ENCODE data around the gene CCRL2.

DNA sequence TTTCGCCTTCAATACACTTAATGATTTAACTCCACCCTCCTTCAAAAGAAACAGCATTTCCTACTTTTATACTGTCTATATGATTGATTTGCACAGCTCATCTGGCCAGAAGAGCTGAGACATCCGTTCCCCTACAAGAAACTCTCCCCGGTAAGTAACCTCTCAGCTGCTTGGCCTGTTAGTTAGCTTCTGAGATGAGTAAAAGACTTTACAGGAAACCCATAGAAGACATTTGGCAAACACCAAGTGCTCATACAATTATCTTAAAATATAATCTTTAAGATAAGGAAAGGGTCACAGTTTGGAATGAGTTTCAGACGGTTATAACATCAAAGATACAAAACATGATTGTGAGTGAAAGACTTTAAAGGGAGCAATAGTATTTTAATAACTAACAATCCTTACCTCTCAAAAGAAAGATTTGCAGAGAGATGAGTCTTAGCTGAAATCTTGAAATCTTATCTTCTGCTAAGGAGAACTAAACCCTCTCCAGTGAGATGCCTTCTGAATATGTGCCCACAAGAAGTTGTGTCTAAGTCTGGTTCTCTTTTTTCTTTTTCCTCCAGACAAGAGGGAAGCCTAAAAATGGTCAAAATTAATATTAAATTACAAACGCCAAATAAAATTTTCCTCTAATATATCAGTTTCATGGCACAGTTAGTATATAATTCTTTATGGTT is 36.1 kb upstream of the CCRL2 start, which contains the start of gene CCR5:
- no peak for TF ChIP-seq EZH2 (IDR thresholded peaks at IDR 0.05; ENCODE audit: low read length, missing control alignments)
- TF ChIP-seq, protein P1, sequence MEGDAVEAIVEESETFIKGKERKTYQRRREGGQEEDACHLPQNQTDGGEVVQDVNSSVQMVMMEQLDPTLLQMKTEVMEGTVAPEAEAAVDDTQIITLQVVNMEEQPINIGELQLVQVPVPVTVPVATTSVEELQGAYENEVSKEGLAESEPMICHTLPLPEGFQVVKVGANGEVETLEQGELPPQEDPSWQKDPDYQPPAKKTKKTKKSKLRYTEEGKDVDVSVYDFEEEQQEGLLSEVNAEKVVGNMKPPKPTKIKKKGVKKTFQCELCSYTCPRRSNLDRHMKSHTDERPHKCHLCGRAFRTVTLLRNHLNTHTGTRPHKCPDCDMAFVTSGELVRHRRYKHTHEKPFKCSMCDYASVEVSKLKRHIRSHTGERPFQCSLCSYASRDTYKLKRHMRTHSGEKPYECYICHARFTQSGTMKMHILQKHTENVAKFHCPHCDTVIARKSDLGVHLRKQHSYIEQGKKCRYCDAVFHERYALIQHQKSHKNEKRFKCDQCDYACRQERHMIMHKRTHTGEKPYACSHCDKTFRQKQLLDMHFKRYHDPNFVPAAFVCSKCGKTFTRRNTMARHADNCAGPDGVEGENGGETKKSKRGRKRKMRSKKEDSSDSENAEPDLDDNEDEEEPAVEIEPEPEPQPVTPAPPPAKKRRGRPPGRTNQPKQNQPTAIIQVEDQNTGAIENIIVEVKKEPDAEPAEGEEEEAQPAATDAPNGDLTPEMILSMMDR (conservative IDR thresholded peaks at IDR 0.05 in 1 of 2, IDR thresholded peaks at IDR 0.05 in 1 of 2; ENCODE audit: low read depth in 1 of 2, low read length in 2 of 2): no peak
